Spleen (tissue), 11 donors: Measurements from ENCODE around the gene NFIA. TPM values are rescaled to one million over a fixed set of nuclear protein-coding genes. Genes with fewer than 3 reads are reported as not detected.

Source experiments
- DNase-seq: peaks from one replicate; pipeline ENCODE4 v3.0.0-alpha.2; 2020
- H3K27ac ChIP-seq, 8 donors: fragments of 200-600 bp; sonication (generic) in 7 of 8; 1 replicate in 4 of 8; 2 replicates in 4 of 8; pipeline versions ENCODE4 v1.5.0 to v1.8.0; 2016 to 2021; ENCODE audit warnings: inconsistent platforms in 4 of 8, mild to moderate bottlenecking in 4 of 8, moderate library complexity in 1 of 8
- H3K27me3 ChIP-seq, 7 donors: fragments of 200-600 bp; sonication (generic) in 6 of 7; replicated peaks in 1 of 7; 1 replicate in 4 of 7; 2 replicates in 3 of 7; pipeline versions ENCODE4 v1.5.0 to v1.8.0; 2016 to 2021; ENCODE audit warnings: inconsistent platforms in 3 of 7, mild to moderate bottlenecking in 1 of 7
- H3K36me3 ChIP-seq, 6 donors: fragments of 200-600 bp; sonication (generic) in 5 of 6; 1 replicate in 4 of 6; 2 replicates in 2 of 6; pipeline versions ENCODE4 v1.5.0 to v1.8.0; 2016 to 2021; ENCODE audit warnings: inconsistent platforms in 2 of 6
- H3K4me1 ChIP-seq, 6 donors: fragments of 200-600 bp; sonication (generic) in 5 of 6; 1 replicate in 3 of 6; 2 replicates in 3 of 6; pipeline versions ENCODE4 v1.5.0 to v1.8.0; 2016 to 2021; ENCODE audit warnings: inconsistent platforms in 3 of 6
- H3K4me3 ChIP-seq, 8 donors: fragments of 200-600 bp; sonication (generic) in 7 of 8; 1 replicate in 4 of 8; 2 replicates in 4 of 8; pipeline versions ENCODE4 v1.5.0 to v1.8.0; 2016 to 2021; ENCODE audit warnings: inconsistent platforms in 4 of 8, mild to moderate bottlenecking in 4 of 8, moderate library complexity in 2 of 8
- H3K9me3 ChIP-seq, 8 donors: fragments of 200-600 bp; sonication (generic) in 7 of 8; 1 replicate in 4 of 8; 2 replicates in 4 of 8; pipeline versions ENCODE4 v1.5.0 to v1.8.0; 2016 to 2021; ENCODE audit warnings: inconsistent platforms in 4 of 8
- CTCF ChIP-seq, 11 experiments: fragments of 200-600 bp in 7 of 11; fragments of 450-650 bp in 4 of 11; sonication (generic) in 4 of 11; IDR thresholded peaks in 8 of 11; conservative IDR thresholded peaks in 3 of 11; 1 replicate in 7 of 11; 2 replicates in 4 of 11; pipeline versions ENCODE4 v1.4.0 to v1.8.0; 2016 to 2021; ENCODE audit warnings: antibody characterized with exemption in 11 of 11, inconsistent platforms in 4 of 11, mild to moderate bottlenecking in 1 of 11
- POLR2A ChIP-seq, 3 donors: fragments of 450-650 bp; IDR thresholded peaks; one replicate each; pipeline ENCODE4 v1.5.1; 2017; ENCODE audit warnings: antibody characterized with exemption in 3 of 3, mild to moderate bottlenecking in 1 of 3
- POLR2AphosphoS5 ChIP-seq, 3 donors: sonication (generic); formaldehyde crosslinking; IDR thresholded peaks; one replicate each; pipeline ENCODE4 v1.5.1; 2017; ENCODE audit warnings: antibody characterized with exemption in 3 of 3
- WGBS, 5 donors: extraction: QIAGEN DNeasy Blood & Tissue Kit in 3 of 5; methylation state at CpG; one replicate each; pipeline versions ENCODE4 v1.1.5 to v1.1.7; 2013 to 2018; 5-methylcytosine and 5-hydroxymethylcytosine counted together
- intact Hi-C: fragments of 100-400 bp; cut with DNase I; formaldehyde crosslinking; loops from one replicate; pipeline ENCODE4 v1.15.0; 2023; ENCODE audit warnings: low total_unique reads
- polyA plus RNA-seq, 3 donors: library from polyadenylated mRNA; stranded (reverse); fragments of 200-250 nt; gene quantifications; one replicate each; pipeline ENCODE4 v1.2.1, GENCODE V29; 2013
- total RNA-seq, 7 donors: library from RNA; depleted of rRNA in 3 of 7; stranded (reverse); fragments of >200 nt in 3 of 7; fragmentation: NEBNext Ultra II Directional in 4 of 7; extraction: Animal tissue kit (Norgen Biotek cat#: 25700) in 4 of 7; gene quantifications; one replicate each; pipeline versions ENCODE4 v1.1.0 to v1.2.1, GENCODE V29; 2016 to 2021
- donor health status: healthy with polysubstance abuse.
- donor health status: DM: no; HTN: no; CAD: no; lungs with moderate emphysema.
- donor health status: DM: no; HTN: no; CAD: no.
- donor health status: Bipolar disorder and iron deficiency.
- donor health status: healthy.
- donor health status: DM: no; HTN: no; CAD: no.
- donor health status: DM: yes; HTN: yes; CAD: no.

Gene NFIA
- total and polyA plus RNA-seq, 10 donors = 3.1 to 76.8 (median 35.5) TPM

DNA sequence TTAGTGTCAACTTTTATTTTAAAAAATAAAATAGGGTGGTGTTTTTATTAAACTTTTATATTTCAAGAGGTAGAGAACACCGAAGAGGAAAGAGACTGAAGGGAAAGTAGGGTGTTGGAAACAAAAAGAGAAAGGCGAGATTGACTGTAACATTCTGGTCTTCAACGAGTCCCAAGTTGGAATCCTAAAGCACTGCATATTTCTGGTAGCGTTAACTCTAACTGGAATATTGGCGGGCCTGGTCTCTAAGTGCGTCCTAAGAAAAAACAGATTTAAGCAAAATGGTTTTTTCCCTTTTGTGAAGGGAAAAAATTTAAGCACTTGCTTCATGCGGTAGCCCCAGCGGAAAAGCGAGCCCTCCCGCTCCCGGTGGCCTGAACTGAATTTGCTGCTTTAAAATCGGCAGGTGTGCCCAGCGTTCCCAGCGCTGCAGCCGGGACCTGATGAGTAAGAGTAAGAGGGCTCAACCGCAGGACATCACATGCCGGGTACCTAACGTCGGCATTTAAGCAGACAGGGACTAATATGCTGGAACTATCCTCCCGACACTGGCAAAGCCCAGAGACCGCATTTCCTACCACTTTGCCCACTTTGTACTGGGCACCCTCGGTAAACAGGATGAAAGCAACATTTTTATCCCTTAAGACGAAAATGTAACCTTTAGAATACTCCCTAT lies 30.5 kb upstream of the NFIA start:
- no peaks in the 10 kb centered on the region for H3K36me3 ChIP-seq
- H3K9me3 ChIP-seq = no peaks in the 10 kb centered on the region
- peaks cover 25 to 74% (median 63%) of the 10 kb centered on the region in 6 donors for H3K4me1 ChIP-seq
- no peak for DNase-seq
- intact Hi-C loops = loop anchor here (5.0 kb wide), 1 partner anchor 400 kb away; no protein-coding TSS in a partner anchor
- WGBS, 5 donors = 71 to 90% (median 78%) methylated on average over 23 of the region's 23 CpGs
- H3K27me3 ChIP-seq = peaks cover 0 to 68% (median 9%) of the 10 kb centered on the region in 7 donors
- peak overlapping the region in 2 of 8 donors; percentile 11 to 69 for H3K4me3 ChIP-seq
- peak overlapping the region in 6 of 8 donors; percentile 65 to 93 (median 88) for H3K27ac ChIP-seq
- no peak for TF ChIP-seq CTCF (IDR thresholded peaks at IDR 0.05 in 8 of 11, conservative IDR thresholded peaks at IDR 0.05 in 3 of 11)
- TF ChIP-seq POLR2A (IDR thresholded peaks at IDR 0.05) = no peak
- TF ChIP-seq POLR2AphosphoS5 (IDR thresholded peaks at IDR 0.05) = no peak

DNA sequence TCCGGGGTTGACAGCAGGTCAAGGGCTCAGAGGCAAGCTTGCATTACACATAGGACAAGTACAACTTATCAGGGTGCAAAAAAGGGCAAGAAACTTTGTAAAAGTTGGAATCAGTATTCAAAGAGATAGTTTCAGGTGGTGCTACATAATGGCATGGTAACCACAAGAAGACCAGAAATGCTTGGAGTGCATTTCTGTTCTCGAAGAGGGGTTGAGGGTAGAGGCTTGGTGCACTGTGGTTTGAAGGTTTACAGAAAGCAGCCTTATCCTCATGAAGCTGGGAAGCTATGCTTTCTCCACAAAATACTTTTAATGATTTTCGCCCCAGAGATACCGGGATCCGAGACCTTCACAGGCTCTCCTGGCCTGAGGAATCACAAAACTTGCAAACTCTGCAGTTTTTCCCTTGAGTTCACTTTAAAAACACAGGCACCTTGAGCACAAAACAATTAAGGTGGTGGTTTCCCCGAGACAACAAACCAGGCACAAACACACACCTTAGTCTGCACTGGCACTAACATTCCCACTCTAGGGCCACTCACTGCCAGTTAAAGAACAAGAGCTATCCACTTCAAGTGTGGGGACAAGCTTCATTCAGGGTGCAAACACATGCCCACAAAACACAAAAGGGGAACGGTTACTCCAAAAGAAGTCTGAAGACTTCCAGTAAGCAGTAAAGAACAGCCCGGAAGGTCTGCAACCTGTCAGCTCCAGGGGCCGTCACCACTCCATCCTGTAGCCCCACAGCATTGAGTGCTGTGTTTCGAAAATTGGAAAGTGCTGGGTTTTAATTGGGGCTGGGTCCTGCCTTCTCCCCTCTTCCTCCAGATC lies 29.8 kb upstream of the NFIA start:
- intact Hi-C loops = loop anchor here (5.0 kb wide), 1 partner anchor 400 kb away; no protein-coding TSS in a partner anchor
- WGBS, 5 donors = 52 to 61% (median 60%) methylated on average over 10 of the region's 10 CpGs
- Histone ChIP-seq H3K4me3 (peak overlapping the region in 4 of 8 donors; percentile 38 to 71 (median 46)), H3K36me3 (no peaks in the 10 kb centered on the region), H3K9me3 (no peaks in the 10 kb centered on the region), H3K27ac (peak overlapping the region in 5 of 8 donors; percentile 20 to 85 (median 65)), H3K4me1 (peaks cover 25 to 82% (median 65%) of the 10 kb centered on the region in 6 donors), H3K27me3 (peaks cover 0 to 76% (median 10%) of the 10 kb centered on the region in 7 donors)
- DNase-seq = no peak
- no peak for TF ChIP-seq POLR2AphosphoS5 (IDR thresholded peaks at IDR 0.05)

- TF ChIP-seq POLR2A (IDR thresholded peaks at IDR 0.05) (no peak), POLR2AphosphoS5 (IDR thresholded peaks at IDR 0.05) (no peak), CTCF (IDR thresholded peaks at IDR 0.05 in 8 of 11, conservative IDR thresholded peaks at IDR 0.05 in 3 of 11) (no peak)
Observed at GRCh38 chr1:61053226-61053711, 29.1 kb upstream of the NFIA start.

GRCh38 chr1:61053712-61054600 lies 28.4 kb upstream of the NFIA start:
- H3K4me1 ChIP-seq = peaks cover 25 to 93% (median 70%) of the 10 kb centered on the region in 6 donors
- peak; percentile 86 for DNase-seq
- 5 to 19% (median 9%) methylated on average over 35 to 54 of the region's 54 CpGs for WGBS, 5 donors
- TF ChIP-seq CTCF (IDR thresholded peaks at IDR 0.05 in 8 of 11, conservative IDR thresholded peaks at IDR 0.05 in 3 of 11) = no peak
- no peak for TF ChIP-seq POLR2A (IDR thresholded peaks at IDR 0.05)
- TF ChIP-seq POLR2AphosphoS5 (IDR thresholded peaks at IDR 0.05) = peak in 2 of 3 donors; percentile 50 to 66
- H3K27ac ChIP-seq = peak overlapping the region in 6 of 8 donors; percentile 20 to 85 (median 66)
- H3K36me3 ChIP-seq = no peaks in the 10 kb centered on the region
- intact Hi-C loops = loop anchor here (5.0 kb wide), 1 partner anchor 398 kb away; no protein-coding TSS in a partner anchor
- peaks cover 0 to 84% (median 10%) of the 10 kb centered on the region in 7 donors for H3K27me3 ChIP-seq
- no peaks in the 10 kb centered on the region for H3K9me3 ChIP-seq
- peak overlapping the region; percentile 11 to 71 (median 42) for H3K4me3 ChIP-seq

More at GRCh38 chr1:61053226-61053711, 29.1 kb upstream of the NFIA start:
- WGBS, 5 donors = 14 to 31% (median 27%) methylated on average over 10 of the region's 10 CpGs
- Histone ChIP-seq H3K27ac (peak overlapping the region in 6 of 8 donors; percentile 20 to 85 (median 66)), H3K4me1 (peaks cover 25 to 88% (median 70%) of the 10 kb centered on the region in 6 donors), H3K36me3 (no peaks in the 10 kb centered on the region), H3K4me3 (peak overlapping the region; percentile 11 to 71 (median 42)), H3K9me3 (no peaks in the 10 kb centered on the region), H3K27me3 (peaks cover 0 to 82% (median 10%) of the 10 kb centered on the region in 7 donors)
- DNase-seq = no peak
- intact Hi-C loops = loop anchor here (5.0 kb wide), 1 partner anchor 399 kb away; no protein-coding TSS in a partner anchor
